ENCODE measurements around the gene TMEM109.

DNA sequence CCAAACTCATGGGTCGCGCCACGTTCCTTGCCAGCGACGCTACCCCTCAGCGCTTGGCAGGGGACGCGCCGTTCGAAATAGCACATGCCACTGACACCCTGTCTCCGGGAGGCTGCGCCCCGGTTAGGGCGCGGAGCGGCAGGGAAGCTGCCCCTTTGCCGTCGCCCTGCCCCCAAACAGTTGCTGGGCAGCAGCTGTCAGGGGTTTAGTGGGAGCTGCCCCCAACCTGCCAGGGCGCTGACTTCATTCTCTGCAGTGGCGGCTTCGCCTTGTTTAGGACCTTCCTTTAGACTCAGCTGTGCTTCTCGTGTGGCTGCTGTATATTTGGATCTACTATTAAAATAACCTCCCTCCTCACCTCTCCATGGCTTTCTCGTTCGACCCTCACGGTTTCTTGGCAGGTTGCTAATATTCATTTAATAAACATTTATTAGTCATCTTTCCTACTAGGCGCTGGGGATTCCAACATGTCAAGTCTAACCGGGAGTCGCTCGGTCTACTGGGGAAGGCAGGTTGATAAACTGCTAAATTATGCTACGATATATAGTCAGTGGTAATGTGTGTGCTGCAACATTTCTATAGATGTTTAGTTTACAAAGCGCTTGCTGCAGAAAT, 782 bp downstream of the TMEM109 start:
- TF ChIP-seq, protein P1, sequence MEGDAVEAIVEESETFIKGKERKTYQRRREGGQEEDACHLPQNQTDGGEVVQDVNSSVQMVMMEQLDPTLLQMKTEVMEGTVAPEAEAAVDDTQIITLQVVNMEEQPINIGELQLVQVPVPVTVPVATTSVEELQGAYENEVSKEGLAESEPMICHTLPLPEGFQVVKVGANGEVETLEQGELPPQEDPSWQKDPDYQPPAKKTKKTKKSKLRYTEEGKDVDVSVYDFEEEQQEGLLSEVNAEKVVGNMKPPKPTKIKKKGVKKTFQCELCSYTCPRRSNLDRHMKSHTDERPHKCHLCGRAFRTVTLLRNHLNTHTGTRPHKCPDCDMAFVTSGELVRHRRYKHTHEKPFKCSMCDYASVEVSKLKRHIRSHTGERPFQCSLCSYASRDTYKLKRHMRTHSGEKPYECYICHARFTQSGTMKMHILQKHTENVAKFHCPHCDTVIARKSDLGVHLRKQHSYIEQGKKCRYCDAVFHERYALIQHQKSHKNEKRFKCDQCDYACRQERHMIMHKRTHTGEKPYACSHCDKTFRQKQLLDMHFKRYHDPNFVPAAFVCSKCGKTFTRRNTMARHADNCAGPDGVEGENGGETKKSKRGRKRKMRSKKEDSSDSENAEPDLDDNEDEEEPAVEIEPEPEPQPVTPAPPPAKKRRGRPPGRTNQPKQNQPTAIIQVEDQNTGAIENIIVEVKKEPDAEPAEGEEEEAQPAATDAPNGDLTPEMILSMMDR (IDR thresholded peaks at IDR 0.05; ENCODE audit: poor library complexity, severe bottlenecking) = no peak
- no peak for TF ChIP-seq TAF1 (IDR thresholded peaks at IDR 0.05; ENCODE audit: low read depth)

Measured in neural cell (in vitro differentiated cells).